Midbrain (tissue), 1 donor: ENCODE measurements around the gene CASQ2.

Experiments used
- DNase-seq: peaks from one replicate; lab custom pipeline; 2025; lab: John Stamatoyannopoulos, UW

Gene CASQ2

GRCh38 chr1:115727706-115728249 is 40.7 kb downstream of the CASQ2 start:
- no peak for DNase-seq

GRCh38 chr1:115726570-115726969 is 41.9 kb downstream of the CASQ2 start:
- no peak for DNase-seq

GRCh38 chr1:115726161-115726560 is 42.4 kb downstream of the CASQ2 start:
- no peak for DNase-seq

- no peak for DNase-seq
Observed at GRCh38 chr1:115725600-115725999, 42.9 kb downstream of the CASQ2 start.

GRCh38 chr1:115723756-115724155 is 44.8 kb downstream of the CASQ2 start:
- no peak for DNase-seq

- no peak for DNase-seq
Observed at GRCh38 chr1:115722221-115722620, 46.3 kb downstream of the CASQ2 start.

GRCh38 chr1:115719285-115719684 is 49.2 kb downstream of the CASQ2 start:
- DNase-seq, result no peak

GRCh38 chr1:115718011-115718754 is 50.3 kb downstream of the CASQ2 start:
- no peak for DNase-seq

- DNase-seq, result peak; percentile 7
Observed at GRCh38 chr1:115717541-115717940, 51.0 kb downstream of the CASQ2 start.

- no peak for DNase-seq
Observed at GRCh38 chr1:115714572-115715141, 53.9 kb downstream of the CASQ2 start.

GRCh38 chr1:115713906-115714305 is 54.6 kb downstream of the CASQ2 start:
- no peak for DNase-seq

GRCh38 chr1:115712911-115713609 is 55.5 kb downstream of the CASQ2 start:
- DNase-seq, result no peak

GRCh38 chr1:115710859-115711624 is 57.5 kb downstream of the CASQ2 start:
- no peak for DNase-seq

- peak; percentile 17 for DNase-seq
Observed at GRCh38 chr1:115706587-115707425, 61.7 kb downstream of the CASQ2 start.

- DNase-seq, result no peak
Observed at GRCh38 chr1:115705963-115706362, 62.6 kb downstream of the CASQ2 start.

GRCh38 chr1:115705085-115705951 is 63.2 kb downstream of the CASQ2 start:
- DNase-seq, result no peak

- DNase-seq, result no peak
Observed at GRCh38 chr1:115702959-115703358, 65.6 kb downstream of the CASQ2 start.

- no peak for DNase-seq
Observed at GRCh38 chr1:115701090-115701489, 67.4 kb downstream of the CASQ2 start.

- no peak for DNase-seq
Observed at GRCh38 chr1:115697619-115698018, 70.9 kb downstream of the CASQ2 start.

- no peak for DNase-seq
Observed at GRCh38 chr1:115694805-115695204, 73.7 kb downstream of the CASQ2 start.
